Central memory CD4-positive, alpha-beta T cell (primary cell): ENCODE data around the gene SP100.
A peak's percentile ranks its signal among the peaks of the same experiment; 100 is the strongest.

Source experiments
- DNase-seq: peaks from one replicate; pipeline ENCODE4 v3.0.0; 2022

SP100 gene

DNA sequence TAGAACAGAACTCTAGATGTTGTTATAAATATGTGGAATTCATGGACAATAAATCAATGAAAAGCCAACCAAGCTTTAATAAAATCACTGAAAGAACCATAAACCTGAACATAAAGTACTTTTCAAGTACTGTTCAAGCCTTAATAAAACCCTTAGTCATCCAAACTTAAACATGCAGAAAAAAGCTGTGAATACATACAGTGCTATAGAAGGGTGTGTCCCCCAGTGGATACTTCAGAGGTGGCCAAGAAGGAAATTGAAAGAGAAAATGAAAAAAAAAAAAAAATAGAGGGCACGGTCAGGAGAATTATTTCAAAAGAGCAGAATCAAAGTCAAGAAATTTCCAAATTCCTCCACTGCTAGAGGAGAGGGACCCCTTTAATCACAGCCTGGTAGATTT is 141.1 kb downstream of the SP100 start:
- DNase-seq, result no peak

DNA sequence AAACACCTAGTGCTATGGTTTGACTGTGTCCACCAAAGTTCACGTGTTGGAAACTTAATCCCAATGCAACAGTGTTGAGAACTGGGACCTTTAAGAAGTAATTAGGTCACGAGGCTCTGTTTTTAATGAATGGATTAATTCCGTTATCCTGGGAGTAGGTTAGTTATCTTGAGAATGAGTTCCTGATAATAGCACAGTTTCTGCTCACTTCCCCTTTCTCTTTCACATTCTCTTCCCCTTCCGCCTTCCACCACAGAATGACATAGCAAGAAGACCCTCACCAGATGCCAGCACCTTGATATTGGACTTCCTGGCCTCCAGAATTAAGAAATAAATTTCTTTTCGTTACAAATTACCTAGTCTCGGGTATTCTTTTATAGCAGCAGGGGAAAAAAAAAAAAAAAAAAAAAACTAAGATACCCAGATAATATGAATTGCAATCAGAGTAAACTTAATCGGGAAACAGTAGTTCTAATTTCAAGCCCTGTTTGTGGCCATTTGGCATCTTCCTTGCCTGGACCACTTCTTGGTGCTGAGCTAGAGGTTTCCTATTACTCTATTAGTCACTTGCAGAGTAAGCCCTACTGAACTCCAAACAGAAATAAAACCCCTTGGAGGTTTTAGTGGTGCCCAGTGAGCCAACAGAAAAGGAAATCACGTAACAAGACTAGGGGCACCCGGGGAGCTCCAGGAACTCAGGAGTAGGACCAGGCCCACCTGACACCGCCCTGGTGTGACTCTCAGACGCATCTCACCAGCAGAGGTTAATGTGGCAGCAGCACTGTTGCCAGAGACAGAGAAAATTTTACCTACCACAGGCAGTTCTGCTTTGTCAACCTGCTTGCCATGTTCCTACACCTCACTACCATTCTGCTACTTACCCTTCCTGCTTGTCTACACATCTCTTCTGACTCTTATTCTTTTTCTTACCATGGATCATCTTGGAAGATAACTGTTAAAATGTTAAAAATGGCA is 149.1 kb downstream of the SP100 start:
- DNase-seq, result no peak

GRCh38 chr2:230569298-230569697 is 153.3 kb downstream of the SP100 start:
- DNase-seq, result no peak

- no peak for DNase-seq
These were observed 155.0 kb downstream of the SP100 start for GRCh38 chr2:230570987-230571386.

- DNase-seq, result peak; percentile 27
These were observed 159.8 kb downstream of the SP100 start for GRCh38 chr2:230575642-230576324.

DNA sequence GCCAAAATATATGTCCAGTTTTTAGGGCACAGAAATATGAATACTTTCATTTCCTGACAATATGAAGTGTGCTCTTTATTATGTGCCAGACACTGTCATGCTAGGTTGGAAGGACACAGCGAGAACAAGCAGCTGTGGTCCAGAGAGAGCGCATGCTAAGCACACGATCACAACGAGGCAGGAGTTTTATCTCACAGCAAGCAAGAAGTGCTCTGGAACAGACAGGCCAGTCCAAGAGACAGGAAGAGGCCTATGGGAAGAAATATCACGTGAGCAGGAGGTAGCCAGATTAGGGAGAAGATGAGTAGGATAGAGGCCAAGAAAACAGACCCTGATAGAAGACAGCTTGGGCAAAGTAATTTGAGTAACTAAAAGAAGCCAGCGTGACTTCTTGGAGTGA is 161.1 kb downstream of the SP100 start:
- no peak for DNase-seq

GRCh38 chr2:230578106-230578505 is 162.1 kb downstream of the SP100 start:
- DNase-seq, result no peak

DNA sequence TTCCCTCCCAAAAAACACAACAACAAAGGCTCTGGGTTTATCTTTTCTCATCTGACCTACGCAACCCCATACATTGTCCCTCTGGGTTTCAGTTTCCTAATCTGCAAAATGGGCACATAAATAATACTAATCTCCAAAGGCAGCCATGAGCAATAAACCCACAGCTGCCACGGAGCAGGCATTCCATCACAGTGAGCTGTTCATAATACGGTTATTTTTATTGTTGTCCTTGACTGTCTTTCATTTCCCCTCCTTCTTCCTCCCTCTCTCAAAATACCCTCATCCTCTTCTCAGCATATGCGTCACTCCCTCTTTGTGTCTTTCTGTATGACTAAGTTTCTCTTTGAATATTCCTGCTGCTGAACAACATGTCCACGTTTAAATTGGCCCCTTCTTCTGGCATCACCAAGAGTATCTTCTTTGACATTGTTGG is 166.9 kb downstream of the SP100 start:
- no peak for DNase-seq

- no peak for DNase-seq
These were observed 167.6 kb downstream of the SP100 start for GRCh38 chr2:230583581-230583980.

GRCh38 chr2:230586328-230586982 is 170.5 kb downstream of the SP100 start:
- DNase-seq, result no peak

GRCh38 chr2:230589025-230589424 is 173.0 kb downstream of the SP100 start:
- no peak for DNase-seq

DNA sequence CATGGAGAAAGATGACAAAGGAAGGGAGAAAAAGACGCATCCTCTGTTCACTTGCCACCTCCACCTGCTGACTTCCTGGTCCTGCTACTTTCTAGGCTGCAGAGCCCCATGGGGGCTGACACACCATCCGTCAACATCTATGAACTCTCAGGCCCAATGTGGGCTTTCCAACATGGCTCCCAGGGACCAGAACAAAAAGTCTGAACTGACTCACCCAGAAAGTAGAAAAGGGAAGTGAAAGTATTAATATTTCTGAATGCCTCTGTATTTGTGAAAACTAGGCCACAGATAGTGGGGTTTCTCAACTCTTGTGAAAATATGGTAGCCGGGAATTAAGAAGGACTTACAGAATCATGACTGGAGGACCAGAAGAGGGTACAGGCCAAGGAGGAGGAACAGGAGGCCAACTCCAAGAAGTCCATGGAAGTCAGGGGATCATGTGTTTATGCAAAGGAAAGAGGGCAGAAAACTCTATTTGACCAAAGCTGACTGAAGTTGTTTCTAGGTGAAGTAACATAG is 173.6 kb downstream of the SP100 start:
- DNase-seq, result no peak

DNA sequence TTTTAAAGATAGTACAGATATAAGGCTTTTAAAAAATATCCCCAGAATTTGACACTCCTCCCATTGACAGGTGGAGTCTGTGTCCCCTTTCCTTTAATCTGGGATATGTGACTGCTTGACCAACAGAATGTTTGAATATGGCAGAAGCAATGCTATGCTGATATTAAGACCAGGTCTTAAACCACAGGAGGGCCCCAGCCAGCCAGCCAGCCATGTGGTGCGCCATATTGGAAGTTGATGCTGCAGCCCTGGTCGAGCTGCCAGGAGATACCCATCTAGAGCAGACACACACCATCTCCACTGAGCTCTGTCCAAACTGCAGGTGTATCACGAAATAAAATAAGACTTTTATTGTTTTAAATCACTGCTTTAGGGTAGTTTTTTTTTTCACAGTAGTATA is 174.3 kb downstream of the SP100 start:
- no peak for DNase-seq

- no peak for DNase-seq
These were observed 175.8 kb downstream of the SP100 start for GRCh38 chr2:230591850-230592249.

DNA sequence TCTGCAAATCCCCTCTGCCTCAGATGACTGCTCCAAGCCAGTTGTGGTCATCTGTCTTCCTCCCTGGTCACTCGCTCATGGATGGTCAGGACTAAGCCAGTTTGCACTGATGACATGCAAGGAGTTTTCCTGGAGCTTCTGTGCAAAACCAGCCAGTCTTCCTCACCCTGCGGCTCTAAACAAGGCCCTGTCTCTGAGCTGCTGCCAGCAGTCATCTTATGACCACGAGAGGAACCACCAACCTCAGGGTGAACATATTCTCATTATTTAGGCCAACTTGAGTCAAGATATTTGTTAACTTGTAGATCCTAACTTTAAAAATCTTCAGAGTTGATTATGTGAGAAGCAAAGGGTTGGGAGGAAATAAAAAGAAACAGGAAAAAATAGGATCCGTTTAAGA is 176.8 kb downstream of the SP100 start:
- DNase-seq, result no peak
